ENCODE data around the gene DOK3.

DNA sequence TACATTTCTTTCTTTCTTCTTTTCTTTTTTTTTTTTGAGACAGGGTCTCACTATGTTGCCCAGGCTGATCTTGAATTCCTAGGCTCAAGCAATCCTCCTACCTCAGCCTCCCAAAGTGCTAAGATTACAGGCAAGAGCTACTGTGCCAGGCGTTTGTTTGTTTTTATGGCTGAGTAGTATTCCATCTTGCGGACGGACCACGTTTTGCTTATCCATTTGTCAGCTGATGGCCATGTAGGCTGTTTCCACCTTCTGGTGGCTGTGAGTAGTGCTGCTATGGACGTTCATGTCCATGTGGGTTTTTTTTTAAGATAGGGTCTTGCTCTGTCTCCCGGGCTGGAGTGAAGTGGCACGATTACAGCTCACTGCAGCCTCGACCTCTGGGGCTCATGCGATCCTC is 2.5 kb downstream of the DOK3 start:
- TF ChIP-seq EP300 (IDR thresholded peaks at IDR 0.05) (no peak), POLR2A (IDR thresholded peaks at IDR 0.05) (no peak)

All from upper lobe of left lung (tissue), 4 donors.